NT2/D1 (cell line): Measurements from ENCODE around the gene USP31.

ENCODE experiments used
- DNase-seq: peaks from one replicate; pipeline ENCODE4 v3.0.0-alpha.2; 2011; ENCODE audit warnings: low read depth, low spot score
- H3K27me3 ChIP-seq: 2 replicates; pipeline ENCODE4 v1.6.0; 2011; ENCODE audit warnings: mild to moderate bottlenecking; ENCODE audit not compliant: insufficient read length, insufficient read depth
- H3K36me3 ChIP-seq: 2 replicates; pipeline ENCODE4 v1.6.1; 2011; ENCODE audit warnings: mild to moderate bottlenecking, low read length, mixed read lengths; ENCODE audit not compliant: insufficient read depth, insufficient read length
- H3K4me1 ChIP-seq: 2 replicates; pipeline ENCODE4 v1.5.1; 2011; ENCODE audit not compliant: insufficient read depth, insufficient read length
- H3K4me3 ChIP-seq: 2 replicates; pipeline ENCODE4 v1.5.1; 2011; ENCODE audit warnings: low read depth; ENCODE audit not compliant: insufficient read length
- H3K9ac ChIP-seq: 2 replicates; pipeline ENCODE4 v1.6.0; 2011; ENCODE audit warnings: low read depth; ENCODE audit not compliant: insufficient read length
- H3K9me3 ChIP-seq: 2 replicates; pipeline ENCODE4 v1.5.1; 2011; ENCODE audit warnings: mild to moderate bottlenecking, low read length; ENCODE audit not compliant: insufficient read depth
- SUZ12 ChIP-seq: IDR thresholded peaks from 2 replicates; pipeline ENCODE4 v1.6.1; 2011; ENCODE audit not compliant: insufficient read length, insufficient read depth; ENCODE audit errors: extremely low read depth
- YY1 ChIP-seq: IDR thresholded peaks from 2 replicates; pipeline ENCODE4 v1.6.1; 2011; ENCODE audit not compliant: insufficient read length, insufficient read depth
- ZNF274 ChIP-seq: IDR thresholded peaks from 2 replicates; pipeline ENCODE4 v1.6.1; 2011; ENCODE audit warnings: mild to moderate bottlenecking, low read depth, low read length

Gene USP31

DNA sequence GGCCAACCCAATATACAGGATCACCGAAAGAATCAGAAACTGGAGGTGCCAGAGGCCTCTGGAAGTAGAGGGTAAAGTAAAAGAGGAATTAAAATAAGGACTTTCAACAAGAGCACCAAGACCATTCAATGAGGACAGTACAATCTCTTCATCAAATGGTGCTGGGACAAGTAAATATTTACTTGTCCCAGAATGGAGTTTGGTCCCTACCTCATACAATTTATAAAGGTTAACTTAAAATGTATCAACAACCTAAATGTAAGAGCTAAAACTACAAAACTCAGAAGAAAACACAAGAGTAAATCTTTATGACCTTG lies 56.5 kb downstream of the USP31 start:
- Histone ChIP-seq H3K36me3 (peaks cover 23% of the 10 kb centered on the region), H3K9ac (no peak overlapping the region), H3K4me1 (no peaks in the 10 kb centered on the region), H3K9me3 (no peaks in the 10 kb centered on the region), H3K27me3 (no peaks in the 10 kb centered on the region), H3K4me3 (no peak overlapping the region)
- TF ChIP-seq ZNF274 = no peak
- TF ChIP-seq SUZ12 = no peak
- TF ChIP-seq YY1 = no peak
- no peak for DNase-seq

DNA sequence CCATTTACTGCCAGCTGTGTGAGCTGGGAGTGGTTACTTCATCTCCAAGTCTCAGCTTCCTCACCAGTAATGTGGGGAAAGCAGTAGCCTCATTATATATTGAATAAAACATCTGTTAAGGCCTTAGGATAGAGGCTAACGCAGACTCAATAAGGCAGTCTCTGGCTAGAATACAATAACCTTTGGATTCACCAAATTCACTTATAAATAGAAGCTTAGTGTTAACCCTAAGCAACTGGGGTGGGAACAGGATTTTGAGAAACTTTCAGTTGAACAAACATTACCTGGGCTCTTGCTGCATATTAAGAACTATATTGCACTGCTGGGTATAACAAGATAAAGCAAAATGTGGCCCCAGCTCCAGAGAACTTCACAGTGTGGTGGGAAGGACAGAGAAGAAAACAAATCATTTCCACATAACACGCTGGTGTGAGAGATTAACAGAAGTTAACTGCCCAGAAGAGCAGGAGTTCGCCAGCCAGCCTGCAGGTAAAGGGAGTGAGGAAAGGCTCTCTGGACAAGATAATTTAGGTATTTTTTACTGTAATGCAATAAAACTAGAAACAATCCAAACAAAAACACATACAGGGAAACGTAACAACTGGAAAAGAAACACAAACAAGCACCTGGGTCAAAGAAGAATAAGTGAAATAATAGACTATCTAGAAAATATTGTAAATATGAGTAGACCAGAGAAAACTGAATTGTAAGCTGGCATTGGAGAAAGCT lies 57.0 kb downstream of the USP31 start:
- DNase-seq = no peak
- H3K36me3 ChIP-seq = peaks cover 25% of the 10 kb centered on the region
- TF ChIP-seq SUZ12 (no peak), YY1 (no peak), ZNF274 (no peak)
- no peaks in the 10 kb centered on the region for H3K4me1 ChIP-seq
- H3K9ac ChIP-seq = no peak overlapping the region
- no peaks in the 10 kb centered on the region for H3K27me3 ChIP-seq
- no peak overlapping the region for H3K4me3 ChIP-seq
- H3K9me3 ChIP-seq = no peaks in the 10 kb centered on the region

DNA sequence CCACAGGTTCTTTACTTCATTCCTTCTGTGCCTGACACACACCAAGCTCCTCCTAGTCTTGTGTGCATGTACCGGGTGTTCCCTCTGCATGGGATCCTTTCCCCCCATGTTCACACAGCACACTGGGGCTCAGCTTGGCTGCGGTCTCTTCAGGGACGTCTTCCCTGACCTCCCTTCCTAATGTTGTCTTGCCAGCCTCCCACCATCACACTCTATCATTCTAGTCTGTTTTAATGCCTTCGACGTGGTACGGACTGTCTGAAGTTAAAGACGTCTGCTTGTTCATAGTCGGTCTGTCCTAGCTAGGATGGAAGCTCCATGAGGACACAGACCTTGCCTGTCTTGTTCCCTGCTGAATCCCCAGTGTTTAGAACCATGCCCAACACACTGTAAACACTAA lies 60.1 kb downstream of the USP31 start:
- no peaks in the 10 kb centered on the region for H3K9me3 ChIP-seq
- no peak overlapping the region for H3K4me3 ChIP-seq
- no peak for DNase-seq
- H3K9ac ChIP-seq = no peak overlapping the region
- H3K36me3 ChIP-seq = peaks cover 46% of the 10 kb centered on the region
- H3K4me1 ChIP-seq = no peaks in the 10 kb centered on the region
- TF ChIP-seq ZNF274 = no peak
- H3K27me3 ChIP-seq = no peaks in the 10 kb centered on the region

DNA sequence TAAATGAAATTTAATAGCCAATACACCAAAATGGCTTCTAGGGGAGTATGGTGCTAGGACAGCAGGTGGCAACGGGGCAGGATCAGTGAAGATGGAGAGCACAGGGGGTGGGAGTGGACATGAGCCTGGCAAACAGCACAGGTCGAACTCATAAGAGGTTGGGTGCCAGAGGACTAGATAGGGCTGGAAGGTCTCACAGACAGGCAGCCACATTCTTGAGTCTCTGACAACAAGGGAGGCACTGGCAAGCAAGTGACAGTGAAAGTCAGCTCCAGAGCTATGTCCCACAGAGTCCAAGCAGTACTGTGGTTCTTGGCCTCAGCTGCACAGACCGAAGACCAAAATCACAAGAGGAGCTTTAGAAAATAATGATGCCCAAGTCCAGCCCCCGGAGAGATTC lies 61.2 kb downstream of the USP31 start:
- H3K27me3 ChIP-seq = no peaks in the 10 kb centered on the region
- peaks cover 47% of the 10 kb centered on the region for H3K36me3 ChIP-seq
- H3K4me1 ChIP-seq = no peaks in the 10 kb centered on the region
- no peak overlapping the region for H3K9ac ChIP-seq
- no peaks in the 10 kb centered on the region for H3K9me3 ChIP-seq
- no peak for DNase-seq
- no peak overlapping the region for H3K4me3 ChIP-seq
- TF ChIP-seq YY1 (no peak), ZNF274 (no peak), SUZ12 (no peak)

DNA sequence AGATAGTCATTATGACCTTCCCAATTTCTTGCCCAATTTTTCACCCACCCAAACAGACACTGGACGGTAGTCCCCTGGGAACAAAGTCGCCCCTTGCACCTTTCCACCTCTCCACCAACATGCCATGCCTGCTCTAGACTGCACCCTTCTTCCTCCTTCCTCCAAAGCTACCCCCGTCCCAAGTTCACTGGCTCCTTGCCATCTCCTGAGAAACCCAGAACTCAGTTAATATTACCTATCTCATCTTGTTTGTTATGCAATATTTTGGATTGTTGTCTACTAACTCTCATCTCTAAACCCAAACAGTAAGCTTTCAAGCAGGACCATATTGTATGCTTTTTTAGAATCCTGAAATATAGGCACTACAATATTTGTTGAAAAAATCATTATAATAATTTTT lies 63.3 kb downstream of the USP31 start:
- Histone ChIP-seq H3K9me3 (no peaks in the 10 kb centered on the region), H3K36me3 (peaks cover 58% of the 10 kb centered on the region), H3K27me3 (no peaks in the 10 kb centered on the region), H3K9ac (no peak overlapping the region), H3K4me1 (peaks cover 4% of the 10 kb centered on the region), H3K4me3 (no peak overlapping the region)
- TF ChIP-seq YY1 = no peak
- TF ChIP-seq ZNF274 = no peak
- TF ChIP-seq SUZ12 = no peak
- DNase-seq = no peak

DNA sequence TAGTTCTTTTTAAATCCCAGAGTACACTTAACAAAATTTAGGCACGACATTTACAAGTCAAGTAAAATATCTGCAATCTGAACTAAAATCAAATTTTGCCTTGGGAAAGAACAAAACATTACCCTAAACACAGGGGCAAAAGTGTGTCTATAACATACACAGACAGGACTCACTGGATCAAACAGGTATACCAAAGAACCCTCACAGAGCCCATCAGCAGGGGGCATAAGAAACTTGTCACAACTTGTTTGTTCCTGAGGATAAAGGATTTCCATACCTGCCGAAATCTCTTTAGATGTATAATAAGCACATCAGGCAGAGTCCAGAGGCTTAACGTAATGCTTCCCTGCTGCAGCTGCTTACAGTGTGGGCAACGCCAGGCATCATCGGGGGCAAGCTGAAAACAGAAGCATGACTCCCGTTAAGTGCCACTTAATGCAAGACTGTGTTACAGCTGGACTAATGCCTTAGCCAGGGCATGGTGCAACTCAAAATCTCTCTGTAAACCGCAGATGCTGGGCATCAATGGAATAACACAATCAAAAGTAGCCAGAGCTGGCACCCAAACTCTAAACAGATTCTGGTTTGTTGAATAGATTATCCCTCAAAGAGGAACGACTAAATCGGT lies 67.0 kb downstream of the USP31 start:
- H3K36me3 ChIP-seq = peaks cover 57% of the 10 kb centered on the region
- H3K9me3 ChIP-seq = no peaks in the 10 kb centered on the region
- H3K4me3 ChIP-seq = no peak overlapping the region
- no peak overlapping the region for H3K9ac ChIP-seq
- DNase-seq = no peak
- TF ChIP-seq YY1 = no peak
- TF ChIP-seq SUZ12 = no peak
- no peak for TF ChIP-seq ZNF274
- H3K27me3 ChIP-seq = no peaks in the 10 kb centered on the region
- peaks cover 4% of the 10 kb centered on the region for H3K4me1 ChIP-seq

DNA sequence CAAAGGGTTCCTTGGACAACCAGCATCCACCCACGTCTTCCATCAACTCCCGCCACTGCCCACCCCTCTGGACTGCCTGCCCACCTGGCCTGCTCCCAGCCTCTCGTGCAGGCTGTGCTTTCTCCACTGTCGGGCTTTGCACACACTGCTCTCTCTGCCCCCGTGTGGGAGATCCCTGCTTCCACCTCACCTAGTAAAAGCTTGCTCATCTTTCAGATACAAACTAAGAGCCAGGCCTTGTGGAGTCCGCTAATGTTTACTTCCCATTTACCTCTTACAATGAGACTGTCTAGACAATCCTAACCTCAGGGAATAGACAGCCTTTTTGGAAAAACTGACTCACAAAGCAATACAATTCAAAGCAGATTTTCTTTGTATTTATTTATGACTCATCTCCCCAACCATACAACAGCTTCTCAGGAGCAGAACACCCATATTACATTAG lies 67.6 kb downstream of the USP31 start:
- Histone ChIP-seq H3K9ac (no peak overlapping the region), H3K4me1 (peaks cover 4% of the 10 kb centered on the region), H3K4me3 (no peak overlapping the region), H3K36me3 (peaks cover 56% of the 10 kb centered on the region), H3K27me3 (no peaks in the 10 kb centered on the region), H3K9me3 (no peaks in the 10 kb centered on the region)
- TF ChIP-seq SUZ12 (no peak), YY1 (no peak), ZNF274 (no peak)
- no peak for DNase-seq

DNA sequence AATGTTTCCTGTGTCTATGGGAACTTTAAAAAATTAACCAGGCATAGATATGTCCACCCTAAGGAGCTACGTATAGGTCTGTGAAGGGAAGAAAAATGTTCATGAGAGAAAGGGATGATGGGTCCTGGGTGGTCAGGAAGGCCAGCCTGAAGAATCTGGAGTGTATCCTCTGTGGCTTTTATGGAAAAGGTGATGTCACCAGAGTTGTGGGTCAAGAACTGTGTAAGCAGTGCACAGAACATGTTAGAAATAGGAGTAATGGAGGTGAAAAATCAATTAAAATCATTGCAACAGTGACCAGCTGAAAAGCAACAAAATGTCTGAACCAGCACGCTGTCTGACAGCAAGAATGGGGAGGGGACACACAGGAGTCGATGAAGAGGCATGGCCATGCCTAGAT lies 68.5 kb downstream of the USP31 start:
- peaks cover 4% of the 10 kb centered on the region for H3K4me1 ChIP-seq
- DNase-seq = no peak
- peaks cover 53% of the 10 kb centered on the region for H3K36me3 ChIP-seq
- no peaks in the 10 kb centered on the region for H3K27me3 ChIP-seq
- H3K4me3 ChIP-seq = no peak overlapping the region
- no peak overlapping the region for H3K9ac ChIP-seq
- TF ChIP-seq YY1 (no peak), ZNF274 (no peak)
- H3K9me3 ChIP-seq = no peaks in the 10 kb centered on the region
